Neural cell (in vitro differentiated cells): ENCODE measurements around the gene CCT3. TPM values are rescaled to one million over a fixed set of nuclear protein-coding genes. Genes with fewer than 3 reads are reported as not detected.

Source experiments
- H2AFZ ChIP-seq: fragments of 200-600, 300-800 bp; sonication (generic), shearing (Covaris generic); 2 replicates; pipeline ENCODE4 v1.6.0; 2014; ENCODE audit warnings: low read depth, mild to moderate bottlenecking, antibody characterized with exemption, low read length, moderate library complexity
- H3F3A ChIP-seq: fragments of 200-600 bp; shearing (Covaris generic); 2 replicates; pipeline ENCODE4 v1.6.1; 2016; ENCODE audit warnings: mild to moderate bottlenecking, moderate library complexity, mixed read lengths, antibody characterized with exemption, low read length; ENCODE audit not compliant: insufficient read depth, poor library complexity, severe bottlenecking
- H3K27ac ChIP-seq: fragments of 200-600, 300-800 bp; sonication (generic), shearing (Covaris generic); 2 replicates; pipeline ENCODE4 v1.5.1; 2014; ENCODE audit warnings: mild to moderate bottlenecking, low read length, moderate library complexity
- H3K27me3 ChIP-seq: fragments of 300-800, 200-600 bp; sonication (generic), shearing (Covaris generic); 2 replicates; pipeline ENCODE4 v1.6.0; 2014; ENCODE audit warnings: mild to moderate bottlenecking, low read depth, low read length, moderate library complexity; ENCODE audit not compliant: insufficient read depth
- H3K36me3 ChIP-seq: fragments of 300-800, 200-600 bp; sonication (generic), shearing (Covaris generic); 2 replicates; pipeline ENCODE4 v1.5.1; 2014; ENCODE audit warnings: mild to moderate bottlenecking, antibody characterized with exemption, low read length, moderate library complexity; ENCODE audit not compliant: insufficient read depth
- H3K4me2 ChIP-seq: fragments of 300-800, 200-600 bp; sonication (generic), shearing (Covaris generic); 2 replicates; pipeline ENCODE4 v1.6.0; 2014; ENCODE audit warnings: mild to moderate bottlenecking, low read length
- H3K4me3 ChIP-seq: fragments of 300-800, 200-600 bp; sonication (generic), shearing (Covaris generic); 2 replicates; pipeline ENCODE4 v1.5.1; 2014; ENCODE audit warnings: mild to moderate bottlenecking, low read length, moderate library complexity
- H3K79me2 ChIP-seq: fragments of 200-600 bp; shearing (Covaris generic); replicated peaks from 2 replicates; pipeline ENCODE4 v1.6.0; 2014; ENCODE audit warnings: mild to moderate bottlenecking, low read length, moderate library complexity; ENCODE audit not compliant: insufficient read depth
- H3K9ac ChIP-seq: fragments of 300-800, 200-600 bp; sonication (generic), shearing (Covaris generic); 2 replicates; pipeline ENCODE4 v1.6.1; 2016; ENCODE audit warnings: mild to moderate bottlenecking, low read length, mixed read lengths
- H3K9me2 ChIP-seq: fragments of 200-600 bp; shearing (Covaris generic); 2 replicates; pipeline ENCODE4 v1.6.1; 2016; ENCODE audit warnings: mild to moderate bottlenecking, low read length, mixed read lengths; ENCODE audit not compliant: insufficient read depth
- H3K9me3 ChIP-seq: fragments of 200-600, 300-800 bp; sonication (generic), shearing (Covaris generic); 2 replicates; pipeline ENCODE4 v1.6.1; 2016; ENCODE audit warnings: mild to moderate bottlenecking, mixed run types, low read length, moderate library complexity, mixed read lengths
- H4K20me1 ChIP-seq: fragments of 200-600 bp; shearing (Covaris generic); 2 replicates; pipeline ENCODE4 v1.6.1; 2016; ENCODE audit warnings: mild to moderate bottlenecking, mixed run types; ENCODE audit not compliant: insufficient read depth
- EP300 ChIP-seq: fragments of 450-650 bp; conservative IDR thresholded peaks from 2 replicates; pipeline ENCODE4 v1.6.1; 2014; ENCODE audit warnings: antibody characterized with exemption, mild to moderate bottlenecking, moderate library complexity; ENCODE audit not compliant: poor library complexity, severe bottlenecking
- EZH2 ChIP-seq: fragments of 200-600, 300-800 bp; shearing (Covaris generic), sonication (generic); IDR thresholded peaks from 2 replicates; pipeline ENCODE4 v1.6.1; 2014; ENCODE audit warnings: antibody characterized with exemption, low read length, borderline replicate concordance, mild to moderate bottlenecking; ENCODE audit not compliant: insufficient read depth, poor library complexity, severe bottlenecking
- MXI1 ChIP-seq: fragments of 450-650 bp; conservative IDR thresholded peaks from 2 replicates; pipeline ENCODE4 v1.6.1; 2014; ENCODE audit warnings: antibody characterized with exemption, mild to moderate bottlenecking; ENCODE audit not compliant: poor library complexity, severe bottlenecking
- POLR2AphosphoS5 ChIP-seq: IDR thresholded peaks from 2 replicates; pipeline ENCODE4 v1.6.1; 2012
- RAD21 ChIP-seq: fragments of 450-650 bp; conservative IDR thresholded peaks from 2 replicates; pipeline ENCODE4 v1.6.1; 2014; ENCODE audit warnings: antibody characterized with exemption, mild to moderate bottlenecking, moderate library complexity
- SMC3 ChIP-seq: fragments of 450-650 bp; conservative IDR thresholded peaks from 2 replicates; pipeline ENCODE4 v1.6.1; 2014; ENCODE audit warnings: antibody characterized with exemption, mild to moderate bottlenecking, moderate library complexity; ENCODE audit not compliant: poor library complexity
- TAF1 ChIP-seq: IDR thresholded peaks from 2 replicates; pipeline ENCODE4 v1.6.1; 2012; ENCODE audit warnings: low read depth
- polyA plus RNA-seq: library from polyadenylated mRNA; depleted of rRNA; stranded (reverse); fragments of >200 nt; gene quantifications from 2 replicates; pipeline ENCODE4 v1.2.3, GENCODE V29; 2014
- TF ChIP-seq, protein P1 (sequence below): IDR thresholded peaks from 2 replicates; pipeline ENCODE4 v1.6.1; 2012; ENCODE audit warnings: borderline replicate concordance
- TF ChIP-seq, protein P2 (sequence below): fragments of 450-650 bp; IDR thresholded peaks from 2 replicates; pipeline ENCODE4 v1.5.1; 2014; ENCODE audit warnings: antibody characterized with exemption, mild to moderate bottlenecking, moderate library complexity; ENCODE audit not compliant: poor library complexity, severe bottlenecking

The CCT3 gene
- polyA plus RNA-seq, 1 donor from 2014 or later, result 288 TPM

DNA sequence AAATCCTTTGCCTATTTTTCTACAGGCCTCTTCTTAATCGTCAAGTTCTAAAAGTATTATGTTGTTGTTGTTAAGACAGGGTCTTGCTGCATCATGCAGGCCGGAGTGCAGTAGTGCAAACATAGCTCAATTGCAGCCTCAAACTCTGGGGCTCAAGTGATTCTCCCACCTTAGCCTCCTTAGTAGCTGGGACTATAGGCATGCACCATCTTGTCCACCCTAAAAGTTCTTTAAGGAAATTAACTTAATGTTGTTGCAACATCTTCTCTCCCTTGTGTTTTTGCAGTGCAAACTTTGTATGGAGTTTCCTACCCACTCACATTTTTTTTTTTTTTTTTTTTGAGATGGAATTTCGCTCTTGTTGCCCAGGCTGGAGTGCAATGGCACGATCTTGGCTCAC, 34.9 kb downstream of the CCT3 start:
- no peak overlapping the region for H2AFZ ChIP-seq
- no peaks in the 10 kb centered on the region for H4K20me1 ChIP-seq
- H3K9ac ChIP-seq, result no peak overlapping the region
- H3K4me3 ChIP-seq, result no peak overlapping the region
- no peaks in the 10 kb centered on the region for H3K9me2 ChIP-seq
- H3K27me3 ChIP-seq, result no peaks in the 10 kb centered on the region
- no peaks in the 10 kb centered on the region for H3K79me2 ChIP-seq
- no peaks in the 10 kb centered on the region for H3K9me3 ChIP-seq
- no peak overlapping the region for H3K4me2 ChIP-seq
- H3F3A ChIP-seq, result no peaks in the 10 kb centered on the region
- no peak for TF ChIP-seq SMC3
- TF ChIP-seq, protein P1, sequence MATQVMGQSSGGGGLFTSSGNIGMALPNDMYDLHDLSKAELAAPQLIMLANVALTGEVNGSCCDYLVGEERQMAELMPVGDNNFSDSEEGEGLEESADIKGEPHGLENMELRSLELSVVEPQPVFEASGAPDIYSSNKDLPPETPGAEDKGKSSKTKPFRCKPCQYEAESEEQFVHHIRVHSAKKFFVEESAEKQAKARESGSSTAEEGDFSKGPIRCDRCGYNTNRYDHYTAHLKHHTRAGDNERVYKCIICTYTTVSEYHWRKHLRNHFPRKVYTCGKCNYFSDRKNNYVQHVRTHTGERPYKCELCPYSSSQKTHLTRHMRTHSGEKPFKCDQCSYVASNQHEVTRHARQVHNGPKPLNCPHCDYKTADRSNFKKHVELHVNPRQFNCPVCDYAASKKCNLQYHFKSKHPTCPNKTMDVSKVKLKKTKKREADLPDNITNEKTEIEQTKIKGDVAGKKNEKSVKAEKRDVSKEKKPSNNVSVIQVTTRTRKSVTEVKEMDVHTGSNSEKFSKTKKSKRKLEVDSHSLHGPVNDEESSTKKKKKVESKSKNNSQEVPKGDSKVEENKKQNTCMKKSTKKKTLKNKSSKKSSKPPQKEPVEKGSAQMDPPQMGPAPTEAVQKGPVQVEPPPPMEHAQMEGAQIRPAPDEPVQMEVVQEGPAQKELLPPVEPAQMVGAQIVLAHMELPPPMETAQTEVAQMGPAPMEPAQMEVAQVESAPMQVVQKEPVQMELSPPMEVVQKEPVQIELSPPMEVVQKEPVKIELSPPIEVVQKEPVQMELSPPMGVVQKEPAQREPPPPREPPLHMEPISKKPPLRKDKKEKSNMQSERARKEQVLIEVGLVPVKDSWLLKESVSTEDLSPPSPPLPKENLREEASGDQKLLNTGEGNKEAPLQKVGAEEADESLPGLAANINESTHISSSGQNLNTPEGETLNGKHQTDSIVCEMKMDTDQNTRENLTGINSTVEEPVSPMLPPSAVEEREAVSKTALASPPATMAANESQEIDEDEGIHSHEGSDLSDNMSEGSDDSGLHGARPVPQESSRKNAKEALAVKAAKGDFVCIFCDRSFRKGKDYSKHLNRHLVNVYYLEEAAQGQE, result no peak
- TF ChIP-seq POLR2AphosphoS5, result no peak
- TF ChIP-seq MXI1, result no peak
- H3K27ac ChIP-seq, result no peak overlapping the region
- H3K36me3 ChIP-seq, result no peaks in the 10 kb centered on the region

GRCh38 chr1:156298852-156299357, 39.2 kb downstream of the CCT3 start, which contains the start of gene VHLL:
Gene VHLL, minus strand, starts transcription at chr1:156299307. Its CDS starts 118 bp downstream, at chr1:156299189.
- TF ChIP-seq, protein P2, sequence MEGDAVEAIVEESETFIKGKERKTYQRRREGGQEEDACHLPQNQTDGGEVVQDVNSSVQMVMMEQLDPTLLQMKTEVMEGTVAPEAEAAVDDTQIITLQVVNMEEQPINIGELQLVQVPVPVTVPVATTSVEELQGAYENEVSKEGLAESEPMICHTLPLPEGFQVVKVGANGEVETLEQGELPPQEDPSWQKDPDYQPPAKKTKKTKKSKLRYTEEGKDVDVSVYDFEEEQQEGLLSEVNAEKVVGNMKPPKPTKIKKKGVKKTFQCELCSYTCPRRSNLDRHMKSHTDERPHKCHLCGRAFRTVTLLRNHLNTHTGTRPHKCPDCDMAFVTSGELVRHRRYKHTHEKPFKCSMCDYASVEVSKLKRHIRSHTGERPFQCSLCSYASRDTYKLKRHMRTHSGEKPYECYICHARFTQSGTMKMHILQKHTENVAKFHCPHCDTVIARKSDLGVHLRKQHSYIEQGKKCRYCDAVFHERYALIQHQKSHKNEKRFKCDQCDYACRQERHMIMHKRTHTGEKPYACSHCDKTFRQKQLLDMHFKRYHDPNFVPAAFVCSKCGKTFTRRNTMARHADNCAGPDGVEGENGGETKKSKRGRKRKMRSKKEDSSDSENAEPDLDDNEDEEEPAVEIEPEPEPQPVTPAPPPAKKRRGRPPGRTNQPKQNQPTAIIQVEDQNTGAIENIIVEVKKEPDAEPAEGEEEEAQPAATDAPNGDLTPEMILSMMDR, result no peak
- no peak for TF ChIP-seq SMC3
- TF ChIP-seq, protein P1, result no peak
- TF ChIP-seq POLR2AphosphoS5, result no peak
- TF ChIP-seq EP300, result no peak
- no peak for TF ChIP-seq EZH2
- TF ChIP-seq MXI1, result no peak
- TF ChIP-seq TAF1, result no peak
- no peak for TF ChIP-seq RAD21
- no peak within 1 kb of the TSS for H3K27ac ChIP-seq
- H4K20me1 ChIP-seq, result no peaks in the 10 kb centered on the region
- H3K36me3 ChIP-seq, result no peaks in the 10 kb centered on the region
- no peaks in the 10 kb centered on the region for H3K79me2 ChIP-seq
- no peak within 1 kb of the TSS for H3K4me2 ChIP-seq
- H3K9me3 ChIP-seq, result no peaks in the 10 kb centered on the region
- no peaks in the 10 kb centered on the region for H3F3A ChIP-seq
- H3K9me2 ChIP-seq, result no peaks in the 10 kb centered on the region
- H2AFZ ChIP-seq, result no peak within 1 kb of the TSS
- no peak within 1 kb of the TSS for H3K4me3 ChIP-seq
- no peaks in the 10 kb centered on the region for H3K27me3 ChIP-seq
- no peak within 1 kb of the TSS for H3K9ac ChIP-seq
